AG04450 (cell line): ENCODE data around the gene MLEC. TPM values are rescaled to one million over a fixed set of nuclear protein-coding genes. Genes with fewer than 3 reads are reported as not detected.

Source experiments
- CTCF ChIA-PET: fragments of 300-600, 350-600 bp; formaldehyde crosslinking; extraction: SDS; loops from one replicate; lab custom pipeline; 2022; ENCODE audit warnings: antibody characterized with exemption, inconsistent platforms; lab: Charles Lee
- POLR2A ChIA-PET: fragments of 350-600 bp; formaldehyde crosslinking; extraction: SDS; loops from one replicate; lab custom pipeline; 2021; ENCODE audit warnings: antibody characterized with exemption, inconsistent platforms; lab: Yijun Ruan, JAX
- DNase-seq: peaks from one replicate; pipeline ENCODE4 v3.0.0-alpha.2; 2011; ENCODE audit warnings: low read depth, low spot score
- H3K27ac ChIP-seq: one replicate; pipeline ENCODE4 v1.5.1; 2012; ENCODE audit warnings: low read depth, low read length, control low read depth
- H3K27me3 ChIP-seq: one replicate; pipeline ENCODE4 v1.6.0; 2012; ENCODE audit warnings: low read length; ENCODE audit not compliant: control insufficient read depth, insufficient read depth
- H3K4me3 ChIP-seq: 2 replicates; pipeline ENCODE4 v1.5.1; 2011; ENCODE audit warnings: mild to moderate bottlenecking, low read depth, low read length, control low read depth
- H3K9me3 ChIP-seq: 2 replicates; pipeline ENCODE4 v1.5.1; 2012; ENCODE audit warnings: low read length; ENCODE audit not compliant: control insufficient read depth, insufficient read depth
- CTCF ChIP-seq: IDR thresholded peaks from 2 replicates; pipeline ENCODE4 v1.5.1; 2011; ENCODE audit warnings: low read depth, low read length, control low read depth, inconsistent platforms
- polyA plus RNA-seq: library from polyadenylated mRNA; depleted of rRNA; stranded (reverse); fragments of >200 nt; gene quantifications from 2 replicates; pipeline ENCODE4 v1.2.3, GENCODE V29; 2011; rRNA removed

Gene MLEC
- polyA plus RNA-seq, 1 experiment: 76.7 TPM

GRCh38 chr12:120748242-120748641 lies 61.3 kb downstream of the MLEC start:
- POLR2A ChIA-PET: no interaction called here
- TF ChIP-seq CTCF: no peak
- CTCF ChIA-PET: no interaction called here
- H3K27me3 ChIP-seq: peaks cover 8% of the 10 kb centered on the region
- no peak overlapping the region for H3K4me3 ChIP-seq
- H3K27ac ChIP-seq: no peak overlapping the region
- no peak for DNase-seq
- H3K9me3 ChIP-seq: no peaks in the 10 kb centered on the region; the same call in 1 of the 2 replicates

- CTCF ChIA-PET: no interaction called here
Measured at GRCh38 chr12:120749256-120749655, 62.3 kb downstream of the MLEC start.

GRCh38 chr12:120750806-120751205 lies 63.9 kb downstream of the MLEC start:
- POLR2A ChIA-PET: no interaction called here
- H3K9me3 ChIP-seq: peaks cover 5% of the 10 kb centered on the region

More at GRCh38 chr12:120749256-120749655, 62.3 kb downstream of the MLEC start:
- no peak for TF ChIP-seq CTCF
- no peaks in the 10 kb centered on the region; the same call in 1 of the 2 replicates for H3K9me3 ChIP-seq
- H3K4me3 ChIP-seq: no peak overlapping the region
- H3K27me3 ChIP-seq: peaks cover 6% of the 10 kb centered on the region
- POLR2A ChIA-PET: no interaction called here
- DNase-seq: no peak
- H3K27ac ChIP-seq: no peak overlapping the region

GRCh38 chr12:120751389-120751788 lies 64.4 kb downstream of the MLEC start:
- H3K4me3 ChIP-seq: no peak overlapping the region
- H3K27me3 ChIP-seq: peaks cover 6% of the 10 kb centered on the region
- ChIA-PET POLR2A (no interaction called here), CTCF (no interaction called here)
- TF ChIP-seq CTCF: no peak
- peaks cover 5% of the 10 kb centered on the region for H3K9me3 ChIP-seq
- no peak for DNase-seq
- no peak overlapping the region for H3K27ac ChIP-seq

More at GRCh38 chr12:120750806-120751205, 63.9 kb downstream of the MLEC start:
- TF ChIP-seq CTCF: no peak
- CTCF ChIA-PET: interaction anchor here (0.7 to 1.3 kb wide), 2 partner anchors 221 to 328 kb away, joined by 6 to 8 read pairs; no protein-coding TSS in a partner anchor
- DNase-seq: no peak
- Histone ChIP-seq H3K4me3 (no peak overlapping the region), H3K27ac (no peak overlapping the region), H3K27me3 (peaks cover 6% of the 10 kb centered on the region)

Other genes with a start within 250 kb of the MLEC start
- gene COX6A1, start 249.0 kb upstream of the MLEC start, polyA plus RNA-seq: 414 and 536 TPM in 2 replicates
- gene TRIAP1, start 240.8 kb upstream of the MLEC start, polyA plus RNA-seq: 56.2 and 70.7 TPM in 2 replicates
- gene GATC, start 240.7 kb upstream of the MLEC start, polyA plus RNA-seq: 20.6 and 25.9 TPM in 2 replicates
- 127 and 154 TPM in 2 replicates for gene SRSF9, start 217.4 kb upstream of the MLEC start, polyA plus RNA-seq
- gene DYNLL1, start 191.0 kb upstream of the MLEC start, polyA plus RNA-seq: 649 and 720 TPM in 2 replicates
- gene COQ5, start 158.0 kb upstream of the MLEC start, polyA plus RNA-seq: 36.2 and 47.1 TPM in 2 replicates
- 101 and 105 TPM in 2 replicates for gene RNF10, start 152.8 kb upstream of the MLEC start, polyA plus RNA-seq
- gene POP5, start 105.7 kb upstream of the MLEC start, polyA plus RNA-seq: 49.8 and 54.0 TPM in 2 replicates
- gene CABP1, start 46.5 kb upstream of the MLEC start, polyA plus RNA-seq: 0.09 and 0.27 TPM in 2 replicates
- gene UNC119B, start 23.3 kb downstream of the MLEC start, polyA plus RNA-seq: 35.7 and 41.9 TPM in 2 replicates
- 4.0 and 5.5 TPM in 2 replicates for gene ACADS, start 38.7 kb downstream of the MLEC start, polyA plus RNA-seq
- 22.1 and 23.8 TPM in 2 replicates for gene SPPL3, start 217.2 kb downstream of the MLEC start, polyA plus RNA-seq